GM18505 (cell line): ENCODE data around the gene DBNL.
A peak's percentile ranks its signal among the peaks of the same experiment; 100 is the strongest.

Experiments used
- ATAC-seq: cut with Tn5 transposase; IDR thresholded peaks from one replicate; pipeline ENCODE4 v1.9.1; 2021; ENCODE audit not compliant: unreplicated experiment
- POLR2A ChIP-seq: IDR thresholded peaks from 4 replicates; pipeline ENCODE4 v1.6.1; 2011; ENCODE audit warnings: borderline replicate concordance; ENCODE audit not compliant: insufficient read depth, insufficient read length; ENCODE audit errors: extremely low read depth

The DBNL gene

DNA sequence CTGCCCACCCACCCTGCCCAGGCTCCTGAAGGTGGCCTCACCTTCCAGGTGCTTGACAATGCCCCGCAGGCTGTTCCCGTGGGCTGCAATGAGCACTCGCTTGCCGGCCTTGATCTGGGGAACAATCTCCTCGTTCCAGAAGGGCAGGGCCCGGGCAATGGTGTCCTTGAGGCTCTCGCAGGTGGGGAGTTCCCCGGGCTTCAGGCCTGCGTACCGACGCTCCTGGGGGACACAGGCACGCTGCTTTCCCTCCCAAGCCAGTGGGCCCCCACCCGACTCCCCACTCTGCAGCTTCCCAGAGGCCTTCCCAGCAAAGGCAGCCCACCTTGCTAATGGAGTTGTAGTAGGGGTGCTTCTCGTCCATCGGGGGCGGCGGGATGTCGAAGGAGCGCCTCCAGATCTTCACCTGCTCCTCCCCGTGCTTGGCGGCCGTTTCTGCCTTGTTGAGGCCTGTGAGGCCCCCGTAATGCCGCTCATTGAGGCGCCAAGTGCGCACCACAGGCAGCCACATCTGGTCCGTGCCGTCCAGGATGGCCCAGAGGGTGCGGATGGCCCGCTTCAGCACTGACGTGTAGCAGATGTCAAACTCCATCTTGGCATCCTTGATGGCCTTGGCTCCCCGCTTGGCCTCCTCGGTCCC is 20.4 kb downstream of the DBNL start:
- no peak for ATAC-seq
- TF ChIP-seq POLR2A, result peak; percentile 31

- TF ChIP-seq POLR2A, result no peak
- ATAC-seq, result no peak
Observed at GRCh38 chr7:44065431-44066110, 21.1 kb downstream of the DBNL start, which contains the start of gene PGAM2. Gene PGAM2 (minus strand): TSS chr7:44065567. CDS start chr7:44065529, 38 bp downstream.

GRCh38 chr7:44066111-44066460 is 21.6 kb downstream of the DBNL start:
- no peak for TF ChIP-seq POLR2A
- no peak for ATAC-seq

- no peak for ATAC-seq
- peak; percentile 6 for TF ChIP-seq POLR2A
Observed at GRCh38 chr7:44066494-44067063, 22.1 kb downstream of the DBNL start.

DNA sequence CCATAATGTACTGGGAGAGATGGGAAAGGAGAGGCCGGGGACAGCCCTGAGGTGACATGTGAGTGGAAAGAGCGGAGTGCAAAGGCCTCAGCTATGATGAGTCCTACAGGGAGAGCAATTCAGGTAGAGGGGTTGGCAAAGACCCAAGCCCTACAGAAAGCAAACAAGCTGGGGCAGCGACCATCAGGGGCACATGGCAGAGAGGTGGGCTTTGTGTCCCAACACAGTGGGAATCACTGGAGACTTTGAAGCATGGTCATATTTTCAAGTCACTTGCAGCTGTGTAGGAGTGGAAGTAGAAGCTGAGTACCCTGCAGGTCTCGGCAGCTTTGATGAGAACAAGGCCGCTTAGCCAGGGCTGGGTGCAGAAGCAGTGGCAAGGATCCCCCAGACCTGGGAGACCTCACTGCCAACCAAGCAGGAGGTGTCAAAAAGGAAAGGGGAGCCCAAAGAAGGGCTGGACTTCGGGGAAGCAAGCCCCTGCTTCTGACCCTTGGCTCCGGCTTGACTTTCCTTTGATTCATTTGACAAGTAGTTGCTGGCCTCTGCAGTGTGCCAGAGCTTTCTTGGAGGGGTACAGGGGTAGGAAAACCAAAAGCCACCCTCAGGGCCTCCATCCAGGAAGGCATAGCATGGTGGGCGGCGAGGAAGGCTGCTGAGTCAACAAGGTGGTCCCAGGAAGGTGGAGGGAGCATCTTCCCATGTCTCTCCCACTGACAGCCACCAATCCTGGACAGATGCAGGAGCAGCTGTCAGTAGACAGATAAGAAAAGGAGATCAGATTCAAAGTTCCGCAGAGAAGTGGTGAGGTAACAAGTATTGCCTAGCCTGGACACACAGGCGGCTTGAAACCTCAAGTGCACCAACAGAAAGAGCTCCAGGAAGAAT is 22.8 kb downstream of the DBNL start:
- ATAC-seq, result no peak
- TF ChIP-seq POLR2A, result no peak

DNA sequence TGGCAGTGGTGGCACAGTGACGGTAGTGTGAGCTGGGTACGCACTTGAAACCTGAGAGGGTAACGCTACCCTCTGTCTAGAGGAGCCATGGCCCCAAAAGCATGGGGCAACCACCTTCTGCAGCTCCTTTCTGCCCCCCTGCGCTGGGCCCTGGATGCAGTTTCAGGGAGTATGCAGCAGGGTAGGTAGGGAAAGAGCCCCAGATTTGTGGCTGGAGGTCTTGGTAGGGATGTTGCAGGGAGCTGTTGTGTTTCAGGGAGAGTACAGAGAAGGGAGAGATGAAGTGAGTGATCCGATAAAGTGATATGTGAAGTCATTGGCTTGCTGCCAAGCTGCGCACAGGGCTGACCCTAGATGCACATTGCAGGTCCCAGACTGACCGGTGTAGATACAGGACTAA is 23.6 kb downstream of the DBNL start:
- ATAC-seq, result no peak
- TF ChIP-seq POLR2A, result no peak

DNA sequence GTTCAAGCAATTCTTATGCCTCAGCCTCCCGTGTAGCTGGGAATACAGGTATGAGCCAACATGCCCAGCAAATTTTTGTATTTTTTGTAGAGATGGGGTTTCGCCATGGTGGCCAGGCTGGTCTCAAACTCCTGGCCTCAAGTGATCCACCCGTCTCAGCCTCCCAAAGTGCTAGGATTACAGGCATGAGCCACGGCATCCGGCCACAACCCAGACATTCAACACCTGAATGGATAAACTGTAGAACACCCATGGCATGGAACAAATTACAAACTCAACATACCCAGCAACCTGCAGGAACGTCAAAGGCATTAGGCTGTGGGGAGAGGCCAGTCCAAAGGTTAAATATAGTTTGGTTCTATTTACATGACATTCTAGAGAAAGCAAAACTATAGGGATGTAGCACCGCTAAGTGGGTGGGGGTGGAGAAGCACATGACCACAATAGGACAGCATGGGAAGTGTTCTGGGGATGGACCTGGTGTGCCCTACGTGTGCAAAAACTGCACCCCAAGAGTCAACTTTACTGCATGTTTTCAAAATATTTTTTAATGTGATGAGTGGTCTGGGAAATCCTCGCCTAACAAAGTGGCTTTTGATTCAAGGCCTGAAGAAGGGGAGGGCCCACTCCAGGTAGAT is 27.3 kb downstream of the DBNL start:
- TF ChIP-seq POLR2A, result no peak
- ATAC-seq, result no peak

DNA sequence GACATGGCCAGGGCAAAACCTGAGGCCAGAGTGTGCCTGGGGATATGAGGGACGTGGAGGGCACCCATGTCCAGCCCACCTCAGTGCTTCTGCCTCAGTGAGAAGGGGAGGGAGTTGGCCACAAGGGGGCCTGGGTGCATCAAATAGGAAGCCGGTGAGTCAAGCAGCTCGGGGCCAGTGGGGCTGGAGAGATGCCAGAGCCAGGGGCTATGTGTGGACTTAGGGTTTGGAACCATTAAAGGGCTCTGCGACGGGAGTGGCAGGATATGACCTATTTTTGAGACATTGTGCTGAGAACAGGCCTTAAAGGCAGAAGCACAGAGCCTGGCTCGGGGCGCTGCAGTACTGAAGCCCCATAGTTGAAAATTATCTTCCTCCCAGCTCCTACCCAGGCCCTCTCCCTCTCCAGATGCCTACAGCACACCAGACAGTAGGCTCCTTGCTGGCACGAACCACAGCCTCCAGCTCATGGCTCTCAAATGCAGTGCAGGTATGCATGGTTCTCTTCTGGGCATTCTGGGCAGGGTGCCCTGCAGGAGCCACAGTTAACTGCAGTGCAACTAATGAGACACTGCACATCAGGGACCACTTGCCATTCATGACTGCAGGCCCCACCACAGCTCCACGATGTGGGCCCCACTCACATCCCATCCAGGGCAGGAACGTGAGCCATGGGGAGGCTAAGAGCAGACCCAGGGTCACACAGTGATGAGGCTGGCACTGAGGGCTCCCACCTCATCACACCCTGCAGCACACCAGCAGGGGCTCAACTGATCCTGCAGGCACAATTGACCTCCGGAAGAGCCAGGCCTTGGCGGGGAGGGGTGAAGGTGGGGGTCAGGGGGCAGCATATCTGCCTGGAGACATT is 28.1 kb downstream of the DBNL start:
- TF ChIP-seq POLR2A, result no peak
- no peak for ATAC-seq

DNA sequence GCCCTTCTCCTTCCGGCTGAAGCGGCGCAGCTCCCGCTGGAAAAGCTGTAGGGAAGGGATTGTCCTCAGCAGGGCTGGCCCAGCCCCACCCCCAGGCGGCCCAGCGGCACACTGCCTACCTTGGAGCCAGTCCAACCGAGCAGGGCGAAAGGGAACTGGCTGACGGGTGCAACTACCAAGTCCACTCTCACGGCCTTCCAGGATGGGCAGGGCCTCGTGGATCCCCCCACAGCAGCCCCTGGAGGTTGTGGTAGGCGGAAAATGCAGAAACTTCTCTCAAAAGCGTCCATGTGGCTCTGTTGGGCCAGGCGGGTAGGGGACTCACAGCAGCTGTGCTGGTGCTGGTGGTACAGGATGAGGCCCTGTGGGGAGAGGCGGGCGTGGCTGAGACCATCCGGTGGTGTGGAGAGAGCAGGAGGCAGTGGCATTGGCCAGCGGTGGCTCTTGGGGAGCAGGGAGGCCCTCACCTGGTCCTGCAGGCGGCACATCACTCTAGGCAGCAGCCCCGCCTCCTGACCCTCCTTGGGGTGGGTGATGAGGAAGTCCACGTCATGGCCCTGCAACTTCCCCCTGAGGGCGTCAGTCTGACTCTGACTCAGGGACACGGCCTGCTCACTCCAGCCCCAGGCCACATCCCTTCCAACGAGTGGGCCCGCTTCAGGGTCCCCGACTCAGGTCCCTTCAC is 29.3 kb downstream of the DBNL start:
- no peak for ATAC-seq
- TF ChIP-seq POLR2A, result no peak

GRCh38 chr7:44074349-44074695 is 29.8 kb downstream of the DBNL start:
- no peak for ATAC-seq
- no peak for TF ChIP-seq POLR2A

DNA sequence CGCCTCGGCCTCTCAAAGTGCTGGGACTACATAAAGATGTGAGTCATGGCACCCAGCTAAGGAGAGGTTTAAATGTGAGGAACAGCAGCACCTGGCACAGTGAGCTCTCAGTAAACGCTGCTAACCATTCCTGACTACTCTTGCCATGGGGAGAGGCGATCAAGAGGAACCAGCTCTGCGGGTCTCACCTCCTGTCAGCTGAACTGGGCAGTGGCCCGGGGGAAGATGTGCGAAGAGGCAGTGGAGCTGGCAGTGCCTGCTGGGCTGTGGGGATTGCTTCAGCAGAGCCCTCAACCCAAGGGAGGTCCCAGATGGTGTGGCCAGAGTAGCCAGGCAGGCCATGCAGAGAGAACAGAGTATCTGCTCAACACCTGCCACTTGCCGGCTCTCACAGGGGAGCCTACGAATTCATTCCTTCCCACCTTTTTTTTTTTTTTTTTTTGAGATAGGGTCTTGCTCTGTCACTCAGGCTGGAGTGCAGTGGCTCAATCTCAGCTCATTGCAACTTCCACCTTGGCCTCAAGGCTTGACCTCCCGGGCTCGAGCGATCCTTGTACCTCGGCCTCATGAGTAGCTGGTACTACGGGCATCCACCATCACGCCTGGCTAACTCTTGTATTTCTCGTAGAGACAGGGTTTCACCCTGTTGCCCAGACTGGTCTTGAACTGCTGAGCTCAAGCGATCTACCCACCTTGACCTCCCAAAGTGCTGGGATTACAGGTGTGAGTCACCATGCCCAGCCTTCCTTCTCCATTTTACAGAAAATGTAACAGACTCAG is 31.0 kb downstream of the DBNL start:
- ATAC-seq, result no peak

More for the DNA sequence above, 31.0 kb downstream of the DBNL start:
- no peak for TF ChIP-seq POLR2A
